K562 (cell line): Measurements from ENCODE around the gene XPR1. TPM values are rescaled to one million over a fixed set of nuclear protein-coding genes. Genes with fewer than 3 reads are reported as not detected.

ENCODE experiments used
- ATAC-seq: fragments of 200-7000 bp; cut with Tn5 transposase; 3 replicates; pipeline ENCODE4 v1.9.1; 2020; ENCODE audit warnings: moderate library complexity
- BruUV-seq: library from RNA; stranded (reverse); fragments of 400-500 nt; replicated peaks from 2 replicates; lab custom pipeline; 2021; lab: Mats Ljungman, UMichigan
- CTCF ChIA-PET: fragments of 300-600 bp; formaldehyde crosslinking; extraction: SDS; loops from one replicate; lab custom pipeline; 2021; ENCODE audit warnings: low intra/inter-chr PET ratio; lab: Yijun Ruan, JAX
- POLR2A ChIA-PET: fragments of 300-600, 350-650 bp; sonication (Branson Sonifier 250); formaldehyde crosslinking; extraction: SDS; loops from one replicate; lab custom pipeline; 2021; ENCODE audit warnings: antibody characterized with exemption, inconsistent platforms; lab: Yijun Ruan, JAX
- DNase-seq, 4 experiments: peaks; one replicate each; pipeline versions ENCODE4 v3.0.0 to v3.0.0-alpha.2; 2011 to 2018; ENCODE audit warnings: low spot score in 3 of 4, mixed read lengths in 3 of 4; ENCODE audit errors: extremely low read depth in 1 of 4
- FAIRE-seq: peaks from 2 replicates; lab custom pipeline; 2011; peaks lifted over from hg19 to GRCh38; lab: Jason Lieb, UNC
- H2AFZ ChIP-seq: 2 replicates; pipeline ENCODE4 v1.6.0; 2011; ENCODE audit warnings: low read depth, low read length, control low read depth, inconsistent platforms
- H3K27ac ChIP-seq: fragments of 200-600 bp; 3 replicates; pipeline ENCODE4 v1.8.0; 2011; ENCODE audit warnings: low read depth, mild to moderate bottlenecking, control low read depth, inconsistent platforms, low read length, moderate library complexity, mixed read lengths; ENCODE audit errors: extremely low read depth
- H3K27me3 ChIP-seq, 2 experiments: fragments of 300-600 bp in 1 of 2; 2 replicates in 1 of 2; 3 replicates in 1 of 2; pipeline versions ENCODE4 v1.6.0 to v1.8.0; 2011; ENCODE audit warnings: inconsistent platforms in 2 of 2, low read length in 2 of 2, mild to moderate bottlenecking in 1 of 2, mixed read lengths in 1 of 2, moderate library complexity in 1 of 2; ENCODE audit not compliant: control insufficient read depth in 2 of 2, insufficient read depth in 2 of 2
- H3K36me3 ChIP-seq: fragments of 300-600 bp; 3 replicates; pipeline ENCODE4 v1.8.0; 2011; ENCODE audit warnings: mild to moderate bottlenecking, low read length, inconsistent platforms; ENCODE audit not compliant: control insufficient read depth, insufficient read depth
- H3K4me1 ChIP-seq, 2 experiments: fragments of 200-600 bp in 1 of 2; replicated peaks in 1 of 2; 2 replicates in 1 of 2; 3 replicates in 1 of 2; pipeline versions ENCODE4 v1.5.1 to v1.8.0; 2011; ENCODE audit warnings: inconsistent platforms in 2 of 2, low read length in 2 of 2, mild to moderate bottlenecking in 1 of 2, mixed read lengths in 1 of 2, moderate library complexity in 1 of 2; ENCODE audit not compliant: control insufficient read depth in 2 of 2, insufficient read depth in 2 of 2
- H3K4me2 ChIP-seq: 2 replicates; pipeline ENCODE4 v1.6.1; 2011; ENCODE audit warnings: low read length, control low read depth, inconsistent platforms, mixed read lengths; ENCODE audit not compliant: insufficient read depth
- H3K4me3 ChIP-seq: fragments of 200-600 bp; sonication (generic), shearing (Covaris generic); 2 replicates; pipeline ENCODE4 v1.5.1; 2016; ENCODE audit warnings: control low read depth, inconsistent platforms
- H3K79me2 ChIP-seq: fragments of 200-600 bp; 3 replicates; pipeline ENCODE4 v1.8.0; 2011; ENCODE audit warnings: low read length, inconsistent platforms; ENCODE audit not compliant: control insufficient read depth, insufficient read depth
- H3K9ac ChIP-seq, 2 experiments: 2 replicates each; pipeline versions ENCODE4 v1.6.0 to v1.6.1; 2011; ENCODE audit warnings: low read depth in 2 of 2, low read length in 2 of 2, control low read depth in 1 of 2, inconsistent platforms in 1 of 2, mild to moderate bottlenecking in 1 of 2, mixed read lengths in 1 of 2; ENCODE audit not compliant: insufficient read depth in 1 of 2
- H3K9me1 ChIP-seq: one replicate; pipeline ENCODE4 v1.6.0; 2011; ENCODE audit warnings: inconsistent platforms, mild to moderate bottlenecking, low read length, moderate library complexity; ENCODE audit not compliant: control insufficient read depth, insufficient read depth
- H3K9me3 ChIP-seq: replicated peaks from 2 replicates; pipeline ENCODE4 v1.5.1; 2011; ENCODE audit warnings: low read depth, low read length, inconsistent platforms; ENCODE audit not compliant: control insufficient read depth, insufficient read depth
- H4K20me1 ChIP-seq: replicated peaks from 2 replicates; pipeline ENCODE4 v1.6.1; 2011; ENCODE audit warnings: low read length, inconsistent platforms, mixed read lengths; ENCODE audit not compliant: control insufficient read depth, insufficient read depth
- ATF4 ChIP-seq: fragments of 450-650 bp; formaldehyde crosslinking; IDR thresholded peaks from 2 replicates; pipeline ENCODE4 v1.4.0; 2022; ENCODE audit warnings: mild to moderate bottlenecking, moderate library complexity
- BCLAF1 ChIP-seq, 2 experiments: fragments of 450-650 bp in 1 of 2; IDR thresholded peaks; 2 replicates each; pipeline ENCODE4 v1.6.1; 2011 to 2017; ENCODE audit warnings: low read depth in 2 of 2, antibody characterized with exemption in 1 of 2, borderline replicate concordance in 1 of 2, low read length in 1 of 2, mild to moderate bottlenecking in 1 of 2, mixed read lengths in 1 of 2; ENCODE audit not compliant: control insufficient read depth in 1 of 2
- BCOR ChIP-seq: fragments of 450-650 bp; IDR thresholded peaks from 2 replicates; pipeline ENCODE4 v1.6.1; 2016
- CHCHD3 ChIP-seq: fragments of 250-450 bp; sonication (Bioruptor Pico); IDR thresholded peaks from 2 replicates; pipeline ENCODE4 v2.1.2; 2022; ENCODE audit warnings: mild to moderate bottlenecking
- GABPB2 ChIP-seq: fragments of 250-450 bp; sonication (Bioruptor Pico); conservative IDR thresholded peaks from 2 replicates; pipeline ENCODE4 v1.5.1; 2021; ENCODE audit warnings: mild to moderate bottlenecking
- NFATC3 ChIP-seq: fragments of 450-650 bp; IDR thresholded peaks from 2 replicates; pipeline ENCODE4 v1.6.1; 2017; ENCODE audit warnings: mild to moderate bottlenecking
- SMARCA5 ChIP-seq: fragments of 450-650 bp; IDR thresholded peaks from 2 replicates; pipeline ENCODE4 v1.6.1; 2016
- SPI1 ChIP-seq: IDR thresholded peaks from 2 replicates; pipeline ENCODE4 v1.6.1; 2011; ENCODE audit warnings: low read depth, low read length, control low read depth, borderline replicate concordance
- TRIM28 ChIP-seq: fragments of 450-650 bp; IDR thresholded peaks from 2 replicates; pipeline ENCODE4 v1.6.1; 2017
- ZNF395 ChIP-seq: fragments of 200-800 bp; sonication (Bioruptor generic); IDR thresholded peaks from 2 replicates; pipeline ENCODE4 v1.6.1; 2017; ENCODE audit warnings: missing genetic modification characterization, missing compliant biosample characterization
- WGBS: fragments of 100-300 bp; shearing (Covaris generic); methylation state at CpG from one replicate; pipeline ENCODE4 v1.1.6; 2016; ENCODE audit warnings: low coverage, mixed read lengths; ENCODE audit not compliant: insufficient coverage; ENCODE audit errors: missing lambda C conversion rate; 5-methylcytosine and 5-hydroxymethylcytosine counted together
- in situ Hi-C: fragments of 300-500 bp; cut with MboI; formaldehyde crosslinking; loops from 4 replicates; pipeline ENCODE4 v1.15.0; 2018; ENCODE audit warnings: inconsistent platforms, mixed read lengths
- intact Hi-C: fragments of 100-400 bp; cut with micrococcal nuclease; formaldehyde crosslinking; loops from 2 replicates; pipeline ENCODE4 v1.14.2; 2022
- polyA plus RNA-seq, 8 experiments: library from polyadenylated mRNA; depleted of rRNA in 4 of 8; stranded (reverse) in 5 of 8; unstranded in 3 of 8; fragments of >200 nt; fragmentation: Nextera tagmentation in 2 of 8; fragmentation: Illumina TruSeq in 1 of 8; extraction: Ambion mirVana in 2 of 8; extraction: Trizol in 1 of 8; gene quantifications; 2 replicates each; pipeline versions ENCODE4 v1.2.1 to v1.2.3, GENCODE V29; 2011 to 2014; ENCODE audit warnings: inconsistent platforms in 1 of 8, missing spikeins in 1 of 8
- total RNA-seq, 7 experiments: library from RNA; depleted of rRNA in 6 of 7; stranded (reverse); fragments of >200 nt in 6 of 7; fragmentation: Illumina TruSeq in 2 of 7; extraction: Trizol in 2 of 7; gene quantifications; 2 replicates each; pipeline versions ENCODE4 v1.2.1 to v1.2.3, GENCODE V29; 2011 to 2021; ENCODE audit warnings: low replicate concordance in 1 of 7

Gene XPR1
- total and polyA plus RNA-seq, 9 of the 15 experiments (the other 6 are each of a cell fraction or from before 2014, with no cell fraction given): 3.0 to 66.2 (median 38.6) TPM

GRCh38 chr1:180821970-180822369 lies 190.1 kb downstream of the XPR1 start:
- DNase-seq (no peak), FAIRE-seq (no peak), ATAC-seq (no peak)
- 93% methylated on average over 2 of the region's 2 CpGs for WGBS
- Histone ChIP-seq H3K36me3 (peaks cover 13% of the 10 kb centered on the region; the same call in 2 of the 3 replicates), H4K20me1 (no peaks in the 10 kb centered on the region), H3K9me3 (no peaks in the 10 kb centered on the region), H3K9me1 (no peaks in the 10 kb centered on the region), H2AFZ (no peak overlapping the region), H3K9ac (no peak overlapping the region), H3K27ac (no peak overlapping the region; the same call in 2 of the 3 replicates), H3K27me3 (no peaks in the 10 kb centered on the region), H3K4me3 (no peak overlapping the region), H3K4me1 (peaks cover 0 to 3% of the 10 kb centered on the region in 2 experiments; a peak in 2 of 5 replicates), H3K79me2 (peaks cover 3% of the 10 kb centered on the region; the same call in 1 of the 3 replicates), H3K4me2 (no peak overlapping the region)
- in situ Hi-C loops (no loop called here), intact Hi-C loops (no loop called here)
- POLR2A ChIA-PET: no interaction called here
- no TSS peak for BruUV-seq
- TF ChIP-seq SPI1: no peak
- no peak for TF ChIP-seq BCOR
- no peak for TF ChIP-seq GABPB2
- TF ChIP-seq SMARCA5: no peak
- TF ChIP-seq ATF4 (CRISPR knock-in tag): no peak
- TF ChIP-seq ZNF395 (CRISPR knock-in tag): no peak
- TF ChIP-seq TRIM28: no peak
- TF ChIP-seq BCLAF1 (IDR thresholded peaks at IDR 0.05; ENCODE audit: borderline replicate concordance in 1 of 2, control insufficient read depth in 1 of 2, low read depth in 2 of 2, low read length in 1 of 2): no peak
- TF ChIP-seq NFATC3: no peak
- TF ChIP-seq CHCHD3: no peak
- CTCF ChIA-PET: no interaction called here
